MM.1S (cell line): ENCODE data around the gene COL25A1.

ENCODE experiments used
- DNase-seq: peaks from one replicate; pipeline ENCODE4 v3.0.0-alpha.2; 2015
- H2AFZ ChIP-seq: fragments of 300-600 bp; sonication (generic); 2 replicates; pipeline ENCODE4 v1.6.0; 2016; ENCODE audit warnings: antibody characterized with exemption, low read length
- H3F3A ChIP-seq: fragments of 300-600 bp; sonication (generic); 2 replicates; pipeline ENCODE4 v1.6.1; 2016; ENCODE audit warnings: mild to moderate bottlenecking, antibody characterized with exemption, low read length, moderate library complexity, mixed read lengths; ENCODE audit not compliant: insufficient read depth
- H3K27ac ChIP-seq: fragments of 300-600 bp; sonication (generic); 2 replicates; pipeline ENCODE4 v1.5.1; 2016; ENCODE audit warnings: mild to moderate bottlenecking, low read length
- H3K27me3 ChIP-seq: fragments of 300-600 bp; sonication (generic); replicated peaks from 2 replicates; pipeline ENCODE4 v1.6.0; 2016; ENCODE audit warnings: low read length; ENCODE audit not compliant: insufficient read depth
- H3K36me3 ChIP-seq: fragments of 300-600 bp; sonication (generic); replicated peaks from 2 replicates; pipeline ENCODE4 v1.6.1; 2016; ENCODE audit warnings: mild to moderate bottlenecking, low read length, mixed read lengths; ENCODE audit not compliant: insufficient read depth
- H3K4me1 ChIP-seq: fragments of 300-600 bp; sonication (generic); 2 replicates; pipeline ENCODE4 v1.6.1; 2016; ENCODE audit warnings: low read length, mixed read lengths
- H3K4me2 ChIP-seq: fragments of 300-600 bp; sonication (generic); 2 replicates; pipeline ENCODE4 v1.6.0; 2016; ENCODE audit warnings: low read depth, low read length
- H3K4me3 ChIP-seq: fragments of 300-600 bp; sonication (generic); 2 replicates; pipeline ENCODE4 v1.5.1; 2016; ENCODE audit warnings: low read length, mixed read lengths
- H3K79me2 ChIP-seq: fragments of 300-600 bp; sonication (generic); 2 replicates; pipeline ENCODE4 v1.6.1; 2016; ENCODE audit warnings: mixed run types, low read length, mixed read lengths
- H3K9ac ChIP-seq: fragments of 300-600 bp; sonication (generic); 2 replicates; pipeline ENCODE4 v1.6.1; 2016; ENCODE audit warnings: low read length, mixed read lengths
- H3K9me2 ChIP-seq: fragments of 300-600 bp; sonication (generic); replicated peaks from 2 replicates; pipeline ENCODE4 v1.6.1; 2016; ENCODE audit warnings: mild to moderate bottlenecking, low read length, mixed read lengths; ENCODE audit not compliant: insufficient read depth
- H3K9me3 ChIP-seq: fragments of 300-600 bp; sonication (generic); replicated peaks from 2 replicates; pipeline ENCODE4 v1.6.1; 2016; ENCODE audit warnings: mild to moderate bottlenecking, low read length, mixed read lengths; ENCODE audit not compliant: insufficient read depth
- H4K20me1 ChIP-seq: fragments of 300-600 bp; sonication (generic); 2 replicates; pipeline ENCODE4 v1.6.1; 2016; ENCODE audit warnings: mild to moderate bottlenecking, low read length, moderate library complexity, mixed read lengths; ENCODE audit not compliant: insufficient read depth
- CTCF ChIP-seq: fragments of 300-600 bp; sonication (generic); IDR thresholded peaks from 2 replicates; pipeline ENCODE4 v1.5.1; 2016; ENCODE audit warnings: antibody characterized with exemption, low read length, mixed read lengths
- EZH2 ChIP-seq: fragments of 300-600 bp; sonication (generic); optimal IDR thresholded peaks from 2 replicates; pipeline ENCODE3; 2017; ENCODE audit warnings: low read depth, mild to moderate bottlenecking, antibody characterized with exemption, low read length, mixed read lengths
- EZH2phosphoT487 ChIP-seq: fragments of 300-600 bp; sonication (generic); IDR thresholded peaks from 2 replicates; pipeline ENCODE4 v1.6.1; 2018; ENCODE audit warnings: antibody characterized with exemption, low read length

The COL25A1 gene

DNA sequence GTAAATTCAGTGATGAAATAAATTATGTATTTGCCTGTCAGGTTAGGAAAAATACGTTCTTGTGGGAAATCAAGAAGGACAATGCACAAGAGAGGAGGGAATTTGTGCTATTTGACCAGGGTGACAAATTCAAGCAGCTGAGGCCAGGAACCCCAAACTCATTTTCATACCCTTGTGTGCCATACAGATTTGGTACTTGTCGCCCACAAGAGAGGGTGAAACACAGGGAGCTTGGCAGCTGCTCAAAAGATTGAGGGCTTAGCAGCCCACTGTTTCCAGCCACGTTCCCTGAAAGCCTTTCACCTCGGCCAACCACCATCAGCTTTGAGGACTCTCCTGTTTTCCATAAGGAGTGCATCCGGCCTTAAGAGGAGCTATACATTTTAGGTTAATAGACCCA is 111.2 kb downstream of the COL25A1 start:
- TF ChIP-seq EZH2phosphoT487 (no peak), EZH2 (no peak), CTCF (no peak)
- no peak overlapping the region for H2AFZ ChIP-seq

GRCh38 chr4:109186458-109186945 is 116.0 kb downstream of the COL25A1 start:
- DNase-seq, result no peak
- H3K4me3 ChIP-seq, result no peak overlapping the region
- H3K36me3 ChIP-seq, result no peaks in the 10 kb centered on the region
- no peak overlapping the region for H2AFZ ChIP-seq
- no peaks in the 10 kb centered on the region for H3K27me3 ChIP-seq
- no peaks in the 10 kb centered on the region for H3K79me2 ChIP-seq
- no peaks in the 10 kb centered on the region for H3K4me1 ChIP-seq
- H3K4me2 ChIP-seq, result no peak overlapping the region
- H3K9me2 ChIP-seq, result no peaks in the 10 kb centered on the region
- H3F3A ChIP-seq, result no peaks in the 10 kb centered on the region
- no peaks in the 10 kb centered on the region for H3K9me3 ChIP-seq
- TF ChIP-seq EZH2phosphoT487, result no peak
- TF ChIP-seq EZH2, result no peak
- no peak for TF ChIP-seq CTCF
- H3K27ac ChIP-seq, result no peak overlapping the region
- no peak overlapping the region for H3K9ac ChIP-seq
- H4K20me1 ChIP-seq, result no peaks in the 10 kb centered on the region

More for the DNA sequence above, 111.2 kb downstream of the COL25A1 start:
- Histone ChIP-seq H3K4me1 (no peaks in the 10 kb centered on the region), H4K20me1 (no peaks in the 10 kb centered on the region), H3K79me2 (no peaks in the 10 kb centered on the region), H3K27ac (no peak overlapping the region), H3K9me2 (no peaks in the 10 kb centered on the region), H3K9ac (no peak overlapping the region), H3F3A (no peaks in the 10 kb centered on the region), H3K27me3 (no peaks in the 10 kb centered on the region), H3K4me2 (no peak overlapping the region), H3K9me3 (no peaks in the 10 kb centered on the region), H3K4me3 (no peak overlapping the region), H3K36me3 (no peaks in the 10 kb centered on the region)
- no peak for DNase-seq

DNA sequence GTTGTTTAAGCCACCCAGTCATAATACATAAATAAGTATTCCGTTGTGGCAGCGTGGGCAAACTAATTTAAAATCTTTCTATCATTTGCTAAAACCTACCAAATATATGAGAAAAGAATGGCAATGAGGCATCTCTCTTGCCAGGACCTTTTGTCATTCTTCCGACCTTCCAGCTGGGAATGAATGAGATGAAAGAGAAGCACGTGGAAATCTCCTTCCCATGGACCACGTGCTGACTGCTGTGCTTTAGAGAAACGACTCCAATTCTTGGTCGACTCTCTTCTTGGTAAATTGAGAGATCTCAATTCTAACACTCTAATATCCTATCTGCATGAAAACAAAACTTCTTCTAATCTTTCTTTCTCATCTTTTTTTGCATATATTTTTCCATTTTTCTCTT is 116.5 kb downstream of the COL25A1 start:
- H3K27ac ChIP-seq, result no peak overlapping the region
- H4K20me1 ChIP-seq, result no peaks in the 10 kb centered on the region
- no peak for TF ChIP-seq EZH2phosphoT487
- TF ChIP-seq CTCF, result no peak
- TF ChIP-seq EZH2, result no peak
- H3K4me3 ChIP-seq, result no peak overlapping the region
- H3K27me3 ChIP-seq, result no peaks in the 10 kb centered on the region
- no peak overlapping the region for H3K4me2 ChIP-seq
- H3K36me3 ChIP-seq, result no peaks in the 10 kb centered on the region
- no peaks in the 10 kb centered on the region for H3K79me2 ChIP-seq
- no peaks in the 10 kb centered on the region for H3K9me2 ChIP-seq
- DNase-seq, result no peak
- H2AFZ ChIP-seq, result no peak overlapping the region
- no peak overlapping the region for H3K9ac ChIP-seq
- no peaks in the 10 kb centered on the region for H3K9me3 ChIP-seq
- no peaks in the 10 kb centered on the region for H3F3A ChIP-seq
- no peaks in the 10 kb centered on the region for H3K4me1 ChIP-seq
